HG02884 (cell line): ENCODE measurements around the gene IKZF2.
A peak's percentile ranks its signal among the peaks of the same experiment; 100 is the strongest.

Experiments
- ATAC-seq: cut with Tn5 transposase; IDR thresholded peaks from one replicate; pipeline ENCODE4 v1.9.1; 2021; ENCODE audit warnings: mild to moderate bottlenecking, moderate library complexity; ENCODE audit not compliant: unreplicated experiment

The IKZF2 gene

DNA sequence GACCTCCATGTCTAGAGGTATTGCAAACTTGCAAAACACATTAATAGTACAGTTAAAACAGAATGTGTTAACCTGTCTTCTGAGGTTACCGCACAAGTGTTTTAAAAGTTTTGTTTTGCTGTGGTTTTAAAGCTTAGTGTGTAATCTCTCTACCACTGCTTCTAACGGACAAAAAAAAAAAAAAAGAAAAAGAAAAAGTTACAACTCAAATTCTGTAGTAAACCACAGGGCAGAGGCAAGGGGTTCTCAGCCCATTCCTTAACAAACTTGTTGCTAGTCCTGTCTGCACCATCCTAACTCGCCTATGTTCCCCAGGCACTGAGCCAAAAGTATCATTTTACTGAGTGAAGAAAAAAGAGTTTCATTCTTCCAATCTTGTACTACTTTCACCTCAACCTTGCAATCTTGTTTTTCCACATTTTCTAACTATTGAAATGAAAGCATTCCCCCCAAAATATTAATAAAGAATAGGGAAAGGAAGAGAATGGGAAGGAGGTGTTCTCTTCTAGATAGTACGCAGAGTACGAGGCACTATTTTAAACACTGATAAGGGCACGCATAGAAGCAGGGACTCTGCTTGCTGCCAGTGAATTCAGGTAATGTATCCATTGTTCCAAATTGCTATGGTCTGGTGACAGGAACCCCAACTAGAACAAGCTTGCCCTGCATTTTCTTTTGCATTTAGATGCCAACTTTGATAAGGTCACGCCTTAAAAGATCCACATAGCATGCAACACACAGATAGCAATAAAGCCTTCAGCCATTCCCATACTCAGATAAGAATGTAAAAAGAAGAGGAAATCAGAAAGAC lies 47.1 kb downstream of the IKZF2 start:
- peak; percentile 37 for ATAC-seq

DNA sequence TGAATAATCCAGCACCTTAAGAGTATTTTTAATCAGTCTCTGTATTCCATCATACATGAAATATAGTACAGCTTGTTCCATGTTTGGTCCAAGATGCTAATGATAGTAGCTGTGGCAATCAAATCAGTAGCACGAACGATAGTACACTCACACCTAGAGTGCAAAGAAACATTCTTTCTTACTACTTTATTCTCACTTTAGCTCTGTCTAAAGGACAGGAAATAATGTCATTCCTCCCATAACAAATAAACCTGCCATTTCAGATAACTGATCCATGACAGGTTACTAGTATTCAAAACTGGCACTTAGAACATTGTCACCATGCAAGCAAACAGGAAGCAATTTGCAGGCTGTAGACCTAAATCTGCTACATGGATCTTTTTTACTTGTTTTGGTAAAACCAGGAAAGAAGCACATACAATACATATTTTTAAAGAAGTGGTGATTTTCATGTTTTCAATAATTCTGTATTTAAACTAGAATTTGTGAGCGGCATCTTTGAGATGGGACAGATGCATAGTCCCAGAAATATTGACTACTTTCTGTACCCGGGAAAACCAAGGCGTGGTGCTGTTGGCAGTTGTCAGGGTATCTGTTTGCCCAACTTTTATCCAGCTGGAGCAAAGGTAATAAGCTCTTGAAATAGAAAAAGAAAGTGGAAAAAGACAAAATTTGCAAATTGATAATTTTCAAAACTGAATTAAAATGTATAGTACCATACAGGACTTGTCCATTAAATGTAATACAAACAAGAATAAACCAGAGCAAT lies 49.5 kb downstream of the IKZF2 start:
- ATAC-seq: no peak

GRCh38 chr2:213101109-213101508 lies 50.3 kb downstream of the IKZF2 start:
- ATAC-seq: no peak

DNA sequence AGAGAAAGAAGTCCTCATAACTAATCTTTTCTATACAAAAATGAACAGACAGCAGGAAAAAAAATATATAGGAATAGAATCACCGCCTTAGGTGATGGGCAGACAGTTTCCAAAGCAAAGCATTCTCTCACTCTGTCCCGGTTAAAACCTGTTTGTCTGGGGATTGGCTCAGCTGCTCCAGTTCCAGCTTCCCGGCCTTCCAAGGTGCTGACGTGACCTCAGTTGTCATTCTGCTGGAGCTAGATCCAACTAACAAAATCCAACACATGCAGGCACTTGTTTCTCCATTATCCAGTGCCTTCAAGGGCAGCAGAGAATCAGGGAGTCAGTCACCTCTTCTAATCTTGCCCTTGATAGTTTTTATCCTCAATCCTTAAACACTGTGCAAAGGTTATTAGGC lies 52.8 kb downstream of the IKZF2 start:
- ATAC-seq: no peak

- no peak for ATAC-seq
Observed at GRCh38 chr2:213091765-213092164, 59.6 kb downstream of the IKZF2 start.

GRCh38 chr2:213090772-213091171 lies 60.6 kb downstream of the IKZF2 start:
- ATAC-seq: no peak

DNA sequence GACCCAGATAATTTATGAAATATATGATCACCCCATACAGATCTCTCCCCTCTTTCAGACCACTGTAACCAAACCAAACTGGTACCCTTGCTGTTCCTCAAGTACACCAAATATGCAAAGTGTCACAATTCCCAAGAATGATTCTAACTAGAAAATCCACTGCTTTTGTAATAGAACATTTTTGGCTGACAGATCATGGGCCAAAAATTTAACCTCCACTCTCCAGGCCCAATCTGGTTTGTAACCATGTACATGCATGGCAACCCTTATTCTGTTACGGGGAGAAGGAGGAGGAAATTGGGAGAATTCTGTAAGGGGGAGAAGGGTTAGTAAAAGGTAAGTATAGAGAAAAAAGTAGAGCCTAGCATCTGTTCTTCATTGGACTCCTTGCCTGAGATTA lies 62.0 kb downstream of the IKZF2 start:
- ATAC-seq: no peak

- ATAC-seq: peak; percentile 61
Observed at GRCh38 chr2:213087040-213087439, 64.4 kb downstream of the IKZF2 start.

GRCh38 chr2:213086571-213086970 lies 64.8 kb downstream of the IKZF2 start:
- ATAC-seq: no peak

GRCh38 chr2:213086050-213086449 lies 65.4 kb downstream of the IKZF2 start:
- no peak for ATAC-seq

DNA sequence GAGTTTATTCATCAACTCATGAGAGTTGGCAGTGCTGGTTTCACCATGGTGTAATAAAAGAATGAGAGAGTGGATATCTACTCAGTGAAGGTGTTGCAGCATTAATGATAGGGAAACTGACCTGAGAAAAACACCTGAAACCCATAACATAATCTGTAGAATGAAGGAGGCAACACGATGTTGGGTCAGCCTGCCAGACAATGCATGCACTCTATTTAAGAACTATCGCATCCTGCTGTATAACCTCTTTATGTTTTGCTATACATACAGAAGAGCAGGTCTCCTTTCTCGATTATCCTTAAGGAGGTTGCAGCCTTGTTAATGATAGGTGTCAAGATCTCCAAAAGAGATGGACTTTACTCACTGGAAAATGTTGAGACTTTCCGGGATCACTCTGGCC lies 65.9 kb downstream of the IKZF2 start:
- ATAC-seq: no peak

DNA sequence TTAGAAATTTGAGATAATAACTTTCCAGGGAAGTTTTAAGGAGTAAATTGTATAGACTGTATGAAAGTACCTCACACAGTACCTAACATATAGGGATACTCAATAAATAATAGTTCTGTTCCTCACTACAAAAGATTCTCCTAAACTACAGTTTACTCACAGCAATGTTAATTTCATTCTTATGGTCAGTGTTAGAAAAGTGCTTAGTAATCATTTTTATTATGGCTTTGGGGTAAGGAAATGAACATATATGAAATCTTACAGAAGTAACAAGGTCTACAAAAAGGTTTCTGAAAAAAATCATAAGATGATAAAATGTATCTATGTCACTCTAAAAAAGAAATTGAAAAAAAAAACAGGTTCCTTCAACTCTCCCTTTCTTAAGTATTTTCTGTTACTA lies 67.2 kb downstream of the IKZF2 start:
- no peak for ATAC-seq

DNA sequence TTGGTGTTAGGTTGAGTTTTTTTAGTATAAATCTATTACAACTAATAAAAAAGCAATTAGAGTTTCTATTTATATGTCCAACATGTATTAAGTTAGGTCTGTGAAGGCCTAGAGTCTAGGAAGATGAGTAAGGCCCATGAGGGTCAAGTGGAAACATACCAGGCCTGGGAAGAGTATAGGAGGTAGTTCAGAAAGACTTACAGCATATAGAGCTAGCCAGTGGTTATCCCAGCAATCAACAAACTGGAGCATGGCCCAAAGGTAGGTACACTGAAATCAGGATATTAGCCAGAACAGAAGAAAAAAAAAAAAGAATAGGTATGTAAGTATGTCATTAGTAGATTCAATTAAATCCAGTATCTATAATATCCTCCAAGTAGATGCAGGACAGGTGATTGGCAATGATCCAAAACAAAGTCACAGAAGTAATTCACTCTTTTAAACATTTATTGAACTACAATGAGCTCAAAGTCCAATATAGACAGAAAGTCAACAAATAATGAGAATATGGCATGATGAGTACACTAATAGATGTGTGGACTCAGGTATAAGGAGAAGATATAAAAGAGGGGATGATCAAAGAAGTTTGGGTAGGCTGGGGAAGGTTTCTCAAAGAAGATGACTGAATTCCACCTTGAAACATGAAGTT lies 70.3 kb downstream of the IKZF2 start:
- ATAC-seq: no peak

GRCh38 chr2:213079756-213080155 lies 71.7 kb downstream of the IKZF2 start:
- no peak for ATAC-seq

- no peak for ATAC-seq
Observed at GRCh38 chr2:213078686-213079085, 72.7 kb downstream of the IKZF2 start.

GRCh38 chr2:213069531-213069930 lies 81.9 kb downstream of the IKZF2 start:
- no peak for ATAC-seq

GRCh38 chr2:213068676-213069359 lies 82.6 kb downstream of the IKZF2 start:
- ATAC-seq: no peak

GRCh38 chr2:213067888-213068287 lies 83.5 kb downstream of the IKZF2 start:
- no peak for ATAC-seq

DNA sequence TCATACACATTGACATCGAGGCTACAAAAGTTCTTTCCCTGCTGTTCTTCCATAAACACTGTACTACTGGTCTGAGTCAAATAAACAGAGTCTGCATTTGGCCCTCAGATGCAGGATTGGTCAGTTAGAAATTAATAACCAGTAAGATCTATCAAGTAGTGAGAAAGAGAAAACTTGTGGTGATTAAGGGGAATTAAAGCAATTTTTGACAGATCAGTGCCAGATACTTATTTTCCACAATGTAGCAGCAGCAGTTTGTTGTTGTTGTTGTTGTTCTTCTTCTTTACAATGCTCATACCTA lies 85.0 kb downstream of the IKZF2 start:
- no peak for ATAC-seq

DNA sequence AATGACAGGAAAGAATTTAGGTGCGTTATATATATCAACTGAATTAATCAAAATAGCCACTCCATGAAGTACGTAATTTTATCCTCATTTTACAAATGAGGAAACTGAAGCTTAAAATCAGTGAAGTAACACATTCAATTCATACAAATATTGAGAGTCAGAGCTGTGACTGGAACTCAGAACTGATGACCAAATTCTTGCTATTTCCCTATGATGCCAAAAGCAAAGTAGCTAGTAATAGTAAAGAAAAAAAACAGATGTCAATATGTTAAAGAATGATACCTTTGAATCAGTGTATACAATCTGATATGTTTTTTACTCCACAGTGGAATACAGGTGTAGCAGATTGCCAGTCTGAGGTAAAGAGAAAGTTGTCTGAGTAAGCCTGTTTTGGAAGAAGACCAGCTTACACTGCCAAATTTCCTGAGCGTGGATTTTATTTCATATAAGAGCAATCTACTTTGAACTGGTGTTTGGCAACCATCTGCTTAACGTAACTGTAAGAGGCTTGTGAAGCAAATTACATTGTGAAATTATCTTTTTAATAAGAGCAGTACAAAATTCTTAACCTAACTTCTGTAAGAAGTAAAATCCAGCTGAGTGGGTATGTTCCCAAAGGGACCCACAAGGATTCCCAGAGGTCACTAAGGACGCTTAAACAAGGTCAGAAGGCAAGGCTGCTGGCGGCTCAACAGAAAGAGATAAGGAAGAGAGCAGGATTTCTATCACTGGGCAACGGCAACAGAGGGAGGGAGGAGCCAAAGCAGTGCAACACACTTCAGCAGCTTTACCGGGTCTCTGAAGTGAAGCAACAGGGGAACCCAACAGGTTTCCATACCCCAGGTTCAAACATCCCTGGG lies 85.6 kb downstream of the IKZF2 start:
- peak; percentile 62 for ATAC-seq
